Thoracic aorta (tissue), 2 donors: ENCODE data around the gene DAND5. TPM values are rescaled to one million over a fixed set of nuclear protein-coding genes. Genes with fewer than 3 reads are reported as not detected.
A peak's percentile ranks its signal among the peaks of the same experiment; 100 is the strongest.
"Not testable (repeated sequence)": the region's sequence is repeated elsewhere in the genome, so short reads cannot be mapped to it uniquely, and the experiment has no call there.

Experiments used
- ATAC-seq: fragments of 150-250 bp; one replicate; pipeline ENCODE4 v1.8.0; 2017; ENCODE audit warnings: low read depth; ENCODE audit not compliant: insufficient number of reproducible peaks, low FRiP score
- DNase-seq: peaks from one replicate; pipeline ENCODE4 v3.0.0-alpha.2; 2020; ENCODE audit warnings: low spot score
- H3K27ac ChIP-seq, 2 donors: fragments of 200-600 bp; sonication (generic); 1 replicate in 1 of 2; 2 replicates in 1 of 2; pipeline ENCODE4 v1.5.1; 2016; ENCODE audit warnings: mild to moderate bottlenecking in 2 of 2, moderate library complexity in 2 of 2
- H3K27me3 ChIP-seq: fragments of 200-600 bp; sonication (generic); replicated peaks from 2 replicates; pipeline ENCODE4 v1.6.0; 2016; ENCODE audit warnings: mild to moderate bottlenecking; ENCODE audit not compliant: insufficient read depth
- H3K36me3 ChIP-seq: fragments of 200-600 bp; sonication (generic); one replicate; pipeline ENCODE4 v1.5.1; 2016
- H3K4me1 ChIP-seq, 2 donors: fragments of 200-600 bp; sonication (generic); 1 replicate in 1 of 2; 2 replicates in 1 of 2; pipeline versions ENCODE4 v1.5.1 to v1.6.0; 2016; ENCODE audit warnings: low read depth in 2 of 2, mild to moderate bottlenecking in 1 of 2; ENCODE audit not compliant: control insufficient read depth in 1 of 2
- H3K4me3 ChIP-seq: fragments of 200-600 bp; sonication (generic); 2 replicates; pipeline ENCODE4 v1.5.1; 2016; ENCODE audit warnings: mild to moderate bottlenecking
- H3K9me3 ChIP-seq: fragments of 200-600 bp; sonication (generic); 2 replicates; pipeline ENCODE4 v1.5.1; 2016
- CTCF ChIP-seq: fragments of 200-600 bp; sonication (generic); IDR thresholded peaks from one replicate; pipeline ENCODE4 v1.5.1; 2019; ENCODE audit warnings: antibody characterized with exemption
- total RNA-seq, 2 donors: library from RNA; depleted of rRNA; stranded (reverse); fragments of >200 nt; gene quantifications; one replicate each; pipeline versions ENCODE4 v1.1.0 to v1.2.3, GENCODE V29; 2016

DAND5 gene
- total RNA-seq, 2 donors from 2014 or later: not detected

- TF ChIP-seq CTCF: no peak
- H3K36me3 ChIP-seq: no peaks in the 10 kb centered on the region
- no peaks in the 10 kb centered on the region for H3K9me3 ChIP-seq
- DNase-seq (no peak), ATAC-seq (no peak)
- no peaks in the 10 kb centered on the region for H3K27me3 ChIP-seq
- H3K27ac ChIP-seq: no peak overlapping the region
- no peaks in the 10 kb centered on the region for H3K4me1 ChIP-seq
- H3K4me3 ChIP-seq: no peak overlapping the region
Measured at GRCh38 chr19:12975221-12975741, 5.9 kb downstream of the DAND5 start.

- not testable (repeated sequence) for H3K4me1 ChIP-seq, H3K9me3 ChIP-seq, H3K27ac ChIP-seq, H3K27me3 ChIP-seq, DNase-seq, ATAC-seq, H3K4me3 ChIP-seq, H3K36me3 ChIP-seq
Measured at GRCh38 chr19:12976109-12976508, 6.7 kb downstream of the DAND5 start.

GRCh38 chr19:12979974-12980373 lies 10.6 kb downstream of the DAND5 start:
- H3K4me1 ChIP-seq: peaks cover 0 to 5% of the 10 kb centered on the region in 2 donors
- H3K4me3 ChIP-seq: no peak overlapping the region
- no peak for TF ChIP-seq CTCF
- DNase-seq: no peak
- no peak for ATAC-seq
- no peak overlapping the region for H3K27ac ChIP-seq
- H3K36me3 ChIP-seq: no peaks in the 10 kb centered on the region
- no peaks in the 10 kb centered on the region for H3K27me3 ChIP-seq
- no peaks in the 10 kb centered on the region for H3K9me3 ChIP-seq

- ATAC-seq: no peak
- Histone ChIP-seq H3K9me3 (no peaks in the 10 kb centered on the region), H3K36me3 (no peaks in the 10 kb centered on the region), H3K4me3 (no peak overlapping the region), H3K27me3 (no peaks in the 10 kb centered on the region), H3K4me1 (peaks cover 0 to 5% of the 10 kb centered on the region in 2 donors), H3K27ac (no peak overlapping the region)
- DNase-seq: no peak
- no peak for TF ChIP-seq CTCF
Measured at GRCh38 chr19:12982648-12983047, 13.3 kb downstream of the DAND5 start.

GRCh38 chr19:12983091-12983490 lies 13.7 kb downstream of the DAND5 start:
- no peak for TF ChIP-seq CTCF
- ATAC-seq: no peak
- no peaks in the 10 kb centered on the region for H3K36me3 ChIP-seq
- peak overlapping the region; percentile 62 for H3K4me3 ChIP-seq
- no peaks in the 10 kb centered on the region for H3K27me3 ChIP-seq
- no peak for DNase-seq
- H3K9me3 ChIP-seq: no peaks in the 10 kb centered on the region
- H3K4me1 ChIP-seq: peaks cover 0 to 5% of the 10 kb centered on the region in 2 donors
- H3K27ac ChIP-seq: no peak overlapping the region

- no peaks in the 10 kb centered on the region for H3K27me3 ChIP-seq
- H3K4me1 ChIP-seq: peaks cover 0 to 5% of the 10 kb centered on the region in 2 donors
- peak; percentile 96 for TF ChIP-seq CTCF
- H3K36me3 ChIP-seq: no peaks in the 10 kb centered on the region
- peak overlapping the region; percentile 62 for H3K4me3 ChIP-seq
- no peaks in the 10 kb centered on the region for H3K9me3 ChIP-seq
- ATAC-seq: peak; percentile 43
- no peak for DNase-seq
- no peak overlapping the region for H3K27ac ChIP-seq
Measured at GRCh38 chr19:12983542-12984142, 14.3 kb downstream of the DAND5 start.
